Lung microvascular endothelial cell (primary cell): ENCODE data around the gene CACNB3. TPM values are rescaled to one million over a fixed set of nuclear protein-coding genes. Genes with fewer than 3 reads are reported as not detected.

ENCODE experiments used
- DNase-seq, 2 donors: peaks; one replicate each; pipeline versions ENCODE4 v3.0.0 to v3.0.0-alpha.2; 2010; ENCODE audit warnings: low read depth in 2 of 2
- total RNA-seq: library from RNA; depleted of rRNA; stranded (reverse); fragments of >200 nt; gene quantifications from 2 replicates; pipeline ENCODE4 v1.2.1, GENCODE V29; 2014

The CACNB3 gene
- total RNA-seq, 1 donor from 2014 or later = 6.2 TPM

DNA sequence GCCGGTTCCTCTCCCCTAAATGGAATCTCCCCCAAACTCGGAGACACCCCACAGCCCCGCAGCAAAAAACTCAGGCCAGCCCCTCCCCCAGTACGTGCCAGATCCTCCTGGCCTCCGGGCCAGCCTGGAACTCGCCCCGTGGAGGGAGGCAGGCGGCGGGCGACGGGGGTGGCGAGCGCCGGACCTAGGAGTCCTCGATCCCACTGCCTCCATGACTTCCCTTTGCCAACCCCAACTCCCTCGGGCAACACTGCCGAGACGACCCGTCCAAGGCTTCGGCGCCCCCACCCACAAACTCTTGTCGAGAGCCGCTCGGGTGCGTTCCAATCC lies 29.8 kb upstream of the CACNB3 start:
- DNase-seq = peak; percentile 18 to 24

DNA sequence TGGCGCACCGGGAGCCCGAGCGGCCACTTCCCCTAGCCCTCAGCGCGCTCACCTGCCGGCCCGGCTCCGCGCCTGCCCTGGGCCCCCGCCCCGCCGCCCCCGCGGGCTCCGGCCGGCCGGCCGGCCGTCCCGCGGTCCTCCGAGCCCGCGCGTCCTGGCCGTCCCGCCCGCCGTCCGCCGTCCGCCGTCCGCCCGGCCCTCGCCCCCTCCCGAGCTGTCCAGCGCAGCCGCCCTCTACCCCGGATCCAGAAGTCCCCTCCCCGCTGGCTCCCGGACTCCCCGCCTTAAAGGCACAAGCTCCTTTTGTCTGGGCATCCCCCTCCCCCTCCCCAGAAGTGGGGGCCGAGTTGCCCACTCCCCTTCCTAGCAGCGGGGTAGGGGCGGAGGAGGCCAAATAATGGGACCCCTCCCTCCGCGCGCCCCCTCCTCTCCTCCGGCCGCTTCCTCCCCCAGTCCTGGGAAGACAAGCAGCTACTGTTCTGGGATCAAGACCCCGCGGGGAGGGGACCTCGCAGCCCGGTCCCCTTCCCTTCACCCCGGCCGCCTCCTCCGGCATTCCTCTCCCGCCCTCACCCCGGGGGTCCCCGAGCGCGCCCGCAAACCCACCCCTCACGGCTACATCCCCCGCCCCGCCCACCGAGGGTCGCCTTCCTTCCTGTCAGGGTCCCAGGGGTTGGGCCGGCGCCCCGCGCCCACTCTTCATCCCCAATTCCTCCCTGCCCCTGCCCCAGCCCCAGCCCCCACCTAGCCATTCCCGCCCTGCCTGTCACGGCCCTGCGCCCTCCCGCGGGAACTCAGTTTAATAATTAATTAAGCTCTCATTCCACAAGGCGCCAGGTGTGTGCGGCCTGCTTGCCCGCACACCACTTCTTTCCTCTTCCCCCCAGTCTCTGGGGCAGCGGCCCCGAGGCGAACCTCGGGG lies 29.2 kb upstream of the CACNB3 start, which contains the start of gene ADCY6:
Gene ADCY6, minus strand, starts transcription at position 236 of the 922 bp plus-strand sequence. CDS start 5,655 bp downstream, outside the sequence.
- DNase-seq = peak; percentile 86

DNA sequence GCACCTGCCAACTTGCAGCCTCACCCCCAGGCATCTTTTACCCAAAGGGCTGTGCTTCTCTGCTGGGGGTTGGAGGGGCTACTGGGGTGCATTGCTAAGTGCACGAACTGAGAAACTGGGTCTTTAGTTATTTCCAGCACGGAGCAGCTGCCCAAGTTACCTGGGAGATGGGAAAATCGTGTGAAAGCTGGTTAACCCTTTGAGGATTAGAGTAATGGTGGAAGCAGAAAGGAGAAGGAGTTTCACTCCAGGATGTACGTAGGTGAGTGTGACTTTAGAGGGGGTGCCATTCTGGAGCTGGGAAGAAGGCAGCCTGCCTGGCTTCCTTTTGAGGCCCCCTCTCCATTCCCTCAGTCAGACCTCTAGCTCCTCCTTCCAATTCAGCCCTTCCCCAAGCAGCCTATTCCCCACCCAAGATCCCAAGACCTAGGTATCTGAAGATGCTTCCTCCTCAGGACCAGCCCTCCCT lies 28.4 kb upstream of the CACNB3 start:
- no peak for DNase-seq

- DNase-seq = no peak
These were observed 24.6 kb upstream of the CACNB3 start for GRCh38 chr12:48793696-48794095.

DNA sequence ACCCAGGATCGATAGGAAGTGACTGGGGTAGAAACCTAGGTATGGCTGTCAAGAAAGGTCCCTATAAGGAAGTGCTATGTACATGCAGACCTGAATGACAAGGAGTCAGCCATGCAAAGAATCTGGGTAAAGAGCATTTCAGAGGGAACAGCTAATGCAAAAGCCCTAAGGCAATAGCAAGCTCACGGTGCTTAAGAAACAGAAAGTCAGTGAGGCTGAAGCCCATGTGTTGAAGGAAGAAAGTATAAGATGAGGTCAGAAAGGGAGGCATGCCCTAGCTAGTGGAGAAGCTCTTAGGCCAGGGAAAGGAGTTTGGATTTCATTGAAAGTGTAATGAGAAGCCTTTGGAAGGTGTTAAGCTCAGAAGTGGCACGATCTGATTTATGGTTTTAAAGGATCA lies 23.4 kb upstream of the CACNB3 start:
- no peak for DNase-seq

DNA sequence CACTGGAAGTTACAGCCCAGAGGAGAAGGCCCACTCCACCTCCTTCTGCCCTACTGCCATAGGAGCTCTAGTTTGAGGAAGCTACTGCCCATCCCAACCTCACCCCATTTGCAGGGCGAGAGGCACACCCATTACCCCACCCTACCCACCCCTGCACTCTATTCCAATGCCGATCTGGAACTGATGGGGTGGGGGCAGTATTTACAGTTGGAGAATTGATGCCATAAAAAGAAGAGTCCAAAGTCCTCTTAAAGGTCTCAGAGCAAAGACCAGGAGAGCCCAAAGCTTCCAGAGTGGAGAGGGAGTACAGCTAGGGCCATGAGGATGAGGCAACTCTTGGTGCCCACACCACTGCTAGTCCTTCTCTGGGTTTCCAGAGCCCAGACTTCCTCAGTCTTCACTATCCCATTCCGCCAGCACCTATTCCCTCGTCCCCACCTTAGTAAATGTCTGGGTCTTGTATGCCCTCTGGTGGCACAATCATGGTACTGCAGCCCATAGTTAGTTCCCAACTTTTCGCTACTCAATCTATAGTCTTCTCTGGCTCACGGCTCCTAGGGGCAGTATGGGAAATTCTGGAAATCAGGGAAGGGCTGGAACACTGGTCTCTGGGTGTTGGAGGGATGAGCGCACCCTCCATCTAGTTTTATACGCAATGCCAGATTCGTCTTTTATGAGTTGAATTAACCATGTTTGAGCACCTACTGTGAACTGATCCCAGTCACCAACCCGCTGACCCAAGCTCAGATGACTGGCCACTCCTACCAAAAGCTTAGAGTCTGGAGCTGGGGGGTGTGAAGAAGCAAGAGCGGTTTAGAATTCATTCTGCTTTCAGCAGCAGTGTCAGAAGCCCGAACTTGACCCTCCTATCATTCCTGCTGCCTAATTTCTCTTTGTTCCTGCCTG lies 22.5 kb upstream of the CACNB3 start:
- peak; percentile 81 for DNase-seq

- no peak for DNase-seq
These were observed 21.3 kb upstream of the CACNB3 start for GRCh38 chr12:48796976-48797375.

DNA sequence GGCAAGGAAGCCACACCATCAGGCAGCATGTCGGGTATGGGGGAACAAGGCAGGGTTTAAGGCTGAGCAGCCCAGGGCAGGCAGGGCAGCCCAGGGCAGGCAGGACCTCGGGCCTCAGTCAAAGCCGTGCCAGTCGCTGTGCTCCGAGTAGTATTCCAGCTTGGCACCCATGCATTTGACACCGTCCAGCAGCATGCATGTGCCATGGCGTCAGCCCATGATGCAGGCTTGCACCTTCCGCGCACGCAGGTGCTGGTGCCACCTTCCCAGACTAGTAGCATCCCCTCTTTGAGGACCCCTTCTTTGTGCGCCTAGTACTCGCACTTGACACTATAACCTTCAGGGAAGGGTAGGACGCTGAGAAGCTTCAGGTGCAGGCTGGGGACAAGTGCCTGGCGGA lies 17.8 kb upstream of the CACNB3 start:
- DNase-seq = no peak

DNA sequence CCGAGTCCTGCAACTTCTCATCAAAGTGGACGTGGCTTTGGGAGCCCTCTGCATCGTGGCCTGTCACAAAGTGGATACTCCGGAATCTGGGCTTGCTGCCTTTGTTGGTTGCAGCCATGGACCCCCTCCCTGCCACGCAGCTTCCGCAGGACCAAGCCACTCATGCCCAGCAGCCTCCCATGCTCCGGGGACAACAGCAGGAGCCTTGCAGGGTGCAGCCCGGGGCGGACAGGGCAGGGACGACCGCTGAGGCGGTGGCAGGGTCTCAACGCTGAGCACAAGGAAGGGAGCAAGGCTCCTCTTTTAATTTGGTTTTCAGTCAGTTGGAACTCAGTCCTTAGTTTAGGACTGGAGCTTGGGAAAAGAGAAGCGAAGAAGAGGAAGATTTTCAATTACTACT lies 17.3 kb upstream of the CACNB3 start:
- no peak for DNase-seq

DNA sequence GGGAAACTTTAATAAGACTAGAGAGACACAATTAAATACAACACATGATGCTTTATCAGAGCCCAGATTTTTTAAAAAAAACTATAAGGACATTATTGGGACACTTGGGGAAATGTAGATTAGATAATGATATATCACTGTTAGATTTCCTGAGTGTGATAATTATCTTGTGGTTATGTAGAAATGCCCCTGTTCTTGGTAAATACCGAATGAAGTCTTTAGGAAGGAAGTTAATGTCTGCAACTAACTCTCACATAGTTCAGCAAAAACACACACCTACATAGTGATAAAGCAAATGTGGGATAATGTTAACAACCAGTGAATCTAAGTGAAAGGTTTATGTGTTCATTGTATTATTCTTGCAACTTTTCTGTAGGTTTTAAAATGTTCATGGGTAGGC lies 14.6 kb upstream of the CACNB3 start:
- DNase-seq = no peak

GRCh38 chr12:48807981-48808380 lies 10.3 kb upstream of the CACNB3 start:
- DNase-seq = no peak

GRCh38 chr12:48810903-48811431 lies 7.3 kb upstream of the CACNB3 start:
- DNase-seq = peak in 1 of 2 donors; percentile 64

DNA sequence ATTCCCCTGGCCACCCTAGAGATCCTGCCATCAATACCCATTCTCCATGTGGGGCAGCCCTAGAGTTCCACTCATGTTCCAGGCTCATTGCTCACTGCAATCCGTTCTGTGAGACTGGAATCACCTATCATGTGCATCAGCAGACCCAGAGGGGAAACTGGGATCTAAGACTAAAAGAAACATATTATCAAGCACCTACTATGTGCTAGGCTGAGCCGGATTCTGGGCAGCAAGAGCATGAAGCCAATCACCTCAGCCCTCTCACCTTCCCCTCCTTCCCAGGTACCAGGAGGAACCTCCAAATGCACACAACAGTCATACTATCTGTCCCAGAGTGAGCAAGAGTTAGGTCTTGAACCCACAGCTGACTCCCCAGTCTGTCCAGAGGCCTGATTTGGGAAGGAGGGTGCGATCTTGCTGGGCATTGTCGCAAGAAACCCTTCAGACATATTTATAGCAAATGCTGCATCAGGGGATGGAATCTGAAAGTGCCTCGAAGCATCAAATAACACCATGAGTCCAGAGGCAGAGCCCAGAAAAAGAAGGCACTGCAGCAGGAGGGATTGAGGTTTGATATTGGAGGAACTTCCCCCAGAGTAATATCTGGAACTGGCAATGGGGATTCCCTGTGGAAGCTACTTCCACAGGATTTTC lies 6.7 kb upstream of the CACNB3 start:
- DNase-seq = no peak

- no peak for DNase-seq
These were observed 5.9 kb upstream of the CACNB3 start for GRCh38 chr12:48812389-48812788.

DNA sequence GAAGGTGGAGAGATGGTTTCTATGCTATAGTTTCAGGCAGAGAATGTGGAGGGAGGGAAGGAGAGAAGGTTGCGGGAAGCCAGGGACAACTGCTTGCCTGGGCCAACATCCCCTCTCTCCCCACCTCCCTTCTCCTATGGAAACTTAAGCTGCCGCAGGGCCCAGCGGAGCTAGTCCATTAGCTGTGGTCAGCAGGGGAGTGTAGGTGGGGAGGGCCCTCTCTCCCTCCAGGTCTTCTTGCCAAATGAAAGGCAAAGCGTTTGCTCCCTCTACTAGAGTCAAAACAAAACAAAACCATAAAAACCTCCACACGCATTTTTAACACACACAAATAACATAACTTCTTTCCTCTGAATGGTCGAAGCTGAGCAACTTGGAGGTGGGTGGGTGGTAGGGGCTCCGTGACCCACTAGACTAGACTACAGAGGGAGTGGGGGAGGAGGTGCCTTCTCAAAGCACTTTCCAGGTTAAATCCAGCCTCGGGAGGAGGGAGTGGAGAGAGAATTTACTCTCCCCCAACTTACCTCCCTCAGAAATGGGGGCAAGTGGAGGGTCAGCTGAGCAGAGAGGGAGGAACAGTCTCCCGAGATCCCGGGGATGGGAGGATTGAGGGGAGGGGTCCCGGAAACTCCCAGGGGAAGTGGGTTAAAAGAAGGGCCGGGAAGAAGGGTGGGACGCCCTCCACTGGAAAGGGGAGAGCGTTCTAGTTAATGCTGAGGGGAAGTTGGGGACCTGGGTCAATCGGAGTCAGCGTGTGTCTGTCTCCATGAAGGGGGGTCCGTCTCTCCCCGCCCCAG lies 4.6 kb upstream of the CACNB3 start:
- no peak for DNase-seq

DNA sequence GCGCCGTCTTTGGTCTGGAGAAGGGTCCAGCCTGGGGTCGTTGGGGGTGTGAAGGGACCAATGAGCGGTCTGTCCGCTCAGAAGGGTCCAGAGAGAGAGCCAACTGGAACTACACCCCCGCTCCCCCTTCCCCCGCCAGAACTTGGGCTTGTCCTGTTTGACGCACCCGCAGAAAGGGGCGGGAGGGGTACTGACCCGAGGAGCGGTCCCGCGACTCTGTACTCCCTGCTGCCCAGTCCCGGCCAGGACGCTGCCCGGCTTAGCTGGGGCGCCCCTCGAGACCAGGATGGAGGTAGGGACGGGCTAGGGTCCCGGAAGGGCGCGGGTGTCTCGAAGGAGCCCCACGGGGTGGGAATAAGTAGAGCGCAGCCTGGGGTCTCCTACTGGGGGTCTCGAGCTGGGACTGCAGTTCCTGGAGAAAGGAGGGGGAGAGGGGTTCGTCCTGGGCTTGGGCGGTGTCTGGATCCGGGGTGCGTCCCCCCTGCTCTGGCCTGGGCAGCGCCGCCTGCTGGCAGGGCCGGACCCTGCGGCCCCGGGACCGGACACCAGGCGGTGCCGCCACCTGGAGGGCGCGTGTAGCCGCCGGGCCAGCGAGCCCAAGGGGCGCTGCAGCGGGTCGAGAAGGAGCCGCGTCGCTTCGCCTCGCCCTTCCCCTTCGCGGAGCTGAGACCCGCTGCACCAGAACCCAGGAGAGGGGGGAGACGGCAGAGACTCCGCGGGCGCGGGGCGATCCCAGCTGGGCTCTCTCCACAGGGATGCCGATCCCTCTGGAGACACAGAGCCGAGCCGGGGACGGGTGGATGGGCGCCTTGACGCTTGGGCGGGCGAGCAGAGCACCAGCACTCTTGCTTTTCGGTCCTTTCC lies 3.8 kb upstream of the CACNB3 start:
- DNase-seq = peak; percentile 74 to 86

- peak; percentile 41 to 76 for DNase-seq
These were observed 2.9 kb upstream of the CACNB3 start for GRCh38 chr12:48815126-48816110.

DNA sequence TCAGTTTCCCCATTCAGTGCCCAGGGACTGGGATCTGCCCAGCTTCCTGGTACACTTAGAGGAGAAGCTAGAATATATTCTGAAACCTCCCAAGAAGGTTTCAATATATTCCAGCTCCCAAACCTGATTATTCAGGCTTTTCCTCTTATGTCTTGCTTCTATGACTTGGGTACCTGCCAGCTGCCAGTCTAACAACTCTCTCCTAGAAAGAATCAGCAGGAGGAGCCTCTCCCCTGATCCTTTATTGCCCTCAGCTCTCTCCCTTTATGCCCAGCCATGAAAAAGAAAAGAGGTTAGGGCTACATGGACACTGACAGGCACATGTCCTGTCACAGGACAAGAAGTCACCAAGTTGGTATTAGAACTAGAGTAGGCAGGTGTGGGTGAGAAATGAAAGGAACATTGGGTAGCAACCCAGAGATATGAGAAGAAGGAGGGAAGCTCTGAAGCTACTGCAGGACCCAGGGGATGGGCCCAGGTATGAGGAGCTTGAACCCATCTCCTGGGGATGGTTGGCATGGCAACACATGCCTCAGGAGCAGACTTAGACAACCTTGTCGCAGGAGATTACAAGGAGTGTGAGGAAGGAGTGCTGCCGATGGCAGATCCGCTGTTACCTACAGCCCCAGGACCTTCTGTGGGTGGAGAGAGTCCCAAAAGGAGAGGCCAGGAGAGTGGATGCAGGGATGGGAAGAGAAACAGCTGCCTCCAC lies 2.0 kb upstream of the CACNB3 start:
- DNase-seq = peak in 1 of 2 donors; percentile 23
